HepG2 (cell line): ENCODE results near the gene NECTIN2. TPM values are rescaled to one million over a fixed set of nuclear protein-coding genes. Genes with fewer than 3 reads are reported as not detected.

ENCODE experiments used
- ATAC-seq: fragments of 200-7000 bp; cut with Tn5 transposase; 3 replicates; pipeline ENCODE4 v1.9.1; 2020; ENCODE audit warnings: mild to moderate bottlenecking, moderate library complexity
- BruUV-seq: library from RNA; stranded (reverse); fragments of 400-500 nt; replicated peaks from 2 replicates; lab custom pipeline; 2021; lab: Mats Ljungman, UMichigan
- CTCF ChIA-PET: fragments of 300-600 bp; formaldehyde crosslinking; extraction: SDS; loops from one replicate; lab custom pipeline; 2021; ENCODE audit warnings: low total read pairs, inconsistent platforms, low intra/inter-chr PET ratio; lab: Yijun Ruan, JAX
- POLR2A ChIA-PET: fragments of 350-600 bp; sonication (Branson Sonifier 250); formaldehyde crosslinking; loops from one replicate; lab custom pipeline; 2020; ENCODE audit warnings: antibody characterized with exemption, inconsistent platforms; lab: Yijun Ruan, JAX
- DNase-seq: peaks from one replicate; pipeline ENCODE4 v3.0.0-alpha.2; 2015; ENCODE audit warnings: low spot score
- FAIRE-seq: peaks from 3 replicates; lab custom pipeline; 2011; peaks lifted over from hg19 to GRCh38; lab: Jason Lieb, UNC
- H2AFZ ChIP-seq: one replicate; pipeline ENCODE4 v1.6.1; 2011; ENCODE audit warnings: low read length, inconsistent platforms
- H3K27ac ChIP-seq: fragments of 300-600 bp; 3 replicates; pipeline ENCODE4 v1.8.0; 2011; ENCODE audit warnings: mixed run types, mild to moderate bottlenecking, mixed read lengths, low read length, inconsistent platforms; ENCODE audit not compliant: insufficient read depth; ENCODE audit errors: extremely low read length
- H3K27me3 ChIP-seq, 2 experiments: fragments of 200-600 bp in 1 of 2; 2 replicates in 1 of 2; 3 replicates in 1 of 2; pipeline versions ENCODE4 v1.6.0 to v1.8.0; 2011; ENCODE audit warnings: low read length in 2 of 2, mild to moderate bottlenecking in 2 of 2, moderate library complexity in 2 of 2, inconsistent platforms in 1 of 2; ENCODE audit not compliant: insufficient read depth in 2 of 2, control insufficient read depth in 1 of 2
- H3K36me3 ChIP-seq, 2 experiments: fragments of 200-600 bp in 1 of 2; replicated peaks in 1 of 2; 2 replicates in 1 of 2; 3 replicates in 1 of 2; pipeline versions ENCODE4 v1.5.1 to v1.8.0; 2011; ENCODE audit warnings: low read length in 2 of 2, inconsistent platforms in 1 of 2; ENCODE audit not compliant: insufficient read depth in 2 of 2, control insufficient read depth in 1 of 2
- H3K4me1 ChIP-seq: 2 replicates; pipeline ENCODE4 v1.5.1; 2012; ENCODE audit warnings: low read length, inconsistent platforms; ENCODE audit not compliant: insufficient read depth
- H3K4me2 ChIP-seq: 2 replicates; pipeline ENCODE4 v1.6.0; 2011; ENCODE audit warnings: low read depth, low read length, inconsistent platforms
- H3K4me3 ChIP-seq, 3 experiments: fragments of 200-600 bp in 1 of 3; sonication (generic), shearing (Covaris generic) in 1 of 3; replicated peaks in 1 of 3; 2 replicates each; pipeline ENCODE4 v1.5.1; 2011 to 2016; ENCODE audit warnings: low read length in 3 of 3, inconsistent platforms in 2 of 3, low read depth in 2 of 3, mild to moderate bottlenecking in 2 of 3, control low read depth in 1 of 3, mixed read lengths in 1 of 3; ENCODE audit not compliant: insufficient read depth in 1 of 3
- H3K79me2 ChIP-seq: one replicate; pipeline ENCODE4 v1.6.1; 2011; ENCODE audit warnings: low read length, inconsistent platforms; ENCODE audit not compliant: insufficient read depth
- H3K9ac ChIP-seq: 2 replicates; pipeline ENCODE4 v1.6.0; 2011; ENCODE audit warnings: mild to moderate bottlenecking, low read depth, low read length, inconsistent platforms; ENCODE audit not compliant: insufficient read depth
- H3K9me3 ChIP-seq: 2 replicates; pipeline ENCODE4 v1.5.1; 2012; ENCODE audit warnings: mild to moderate bottlenecking, low read length
- H4K20me1 ChIP-seq: 2 replicates; pipeline ENCODE4 v1.6.0; 2011; ENCODE audit warnings: inconsistent platforms, mild to moderate bottlenecking, low read length, moderate library complexity; ENCODE audit not compliant: insufficient read depth
- ASH2L ChIP-seq: fragments of 300-600, 200-600 bp; sonication (generic); IDR thresholded peaks from 2 replicates; pipeline ENCODE4 v1.7.0; 2017; ENCODE audit warnings: low read depth, mild to moderate bottlenecking, moderate library complexity, mixed read lengths, low read length; ENCODE audit not compliant: insufficient read length
- ESRRA ChIP-seq: sonication (generic); formaldehyde crosslinking; IDR thresholded peaks from 2 replicates; pipeline ENCODE4 v1.5.1; 2020; ENCODE audit warnings: mild to moderate bottlenecking, low read depth, missing genetic modification reagents
- GPN1 ChIP-seq: sonication (generic); formaldehyde crosslinking; IDR thresholded peaks from 2 replicates; pipeline ENCODE4 v1.5.1; 2020; ENCODE audit warnings: missing genetic modification reagents, borderline replicate concordance
- KLF6 ChIP-seq: IDR thresholded peaks from 2 replicates; pipeline ENCODE4 v1.8.0; 2016; ENCODE audit warnings: missing biosample characterization, missing genetic modification reagents
- PHF8 ChIP-seq: sonication (generic); formaldehyde crosslinking; IDR thresholded peaks from 2 replicates; pipeline ENCODE4 v1.5.0; 2020; ENCODE audit warnings: missing genetic modification reagents
- SALL1 ChIP-seq: sonication (generic); formaldehyde crosslinking; IDR thresholded peaks from 2 replicates; pipeline ENCODE4 v1.8.0; 2022; ENCODE audit warnings: mild to moderate bottlenecking, missing genetic modification reagents
- WIZ ChIP-seq: sonication (generic); formaldehyde crosslinking; IDR thresholded peaks from 2 replicates; pipeline ENCODE4 v1.5.1; 2020; ENCODE audit warnings: mild to moderate bottlenecking, missing genetic modification reagents
- YY1 ChIP-seq: IDR thresholded peaks from 2 replicates; pipeline ENCODE4 v1.6.1; 2011; ENCODE audit warnings: low read length, low read depth, moderate library complexity, mild to moderate bottlenecking; ENCODE audit not compliant: insufficient read depth, insufficient replicate concordance
- ZIK1 ChIP-seq: sonication (generic); formaldehyde crosslinking; IDR thresholded peaks from 2 replicates; pipeline ENCODE4 v1.5.0; 2020; ENCODE audit warnings: mild to moderate bottlenecking, low read depth, missing genetic modification reagents, borderline replicate concordance
- ZNF12 ChIP-seq: sonication (generic); formaldehyde crosslinking; IDR thresholded peaks from 2 replicates; pipeline ENCODE4 v1.5.0; 2020; ENCODE audit warnings: missing genetic modification reagents
- WGBS: methylation state at CpG from one replicate; pipeline ENCODE4 v1.1.6; 2017; ENCODE audit warnings: low lambda C conversion rate; 5-methylcytosine and 5-hydroxymethylcytosine counted together
- in situ Hi-C: cut with HindIII; loops from 2 replicates; pipeline ENCODE4 v1.10.0; 2017; ENCODE audit warnings: low pct_unique_long_range_greater_than_20kb; ENCODE audit not compliant: extremely low pct_ligation_motif_present
- intact Hi-C: fragments of 100-400 bp; cut with micrococcal nuclease; formaldehyde crosslinking; loops from one replicate; pipeline ENCODE4 v1.10.0; 2022; ENCODE audit not compliant: unreplicated experiment
- polyA plus RNA-seq, 8 experiments: library from polyadenylated mRNA; depleted of rRNA in 3 of 8; stranded (reverse) in 7 of 8; unstranded in 1 of 8; fragments of >200 nt; fragmentation: Illumina TruSeq in 4 of 8; extraction: Trizol in 4 of 8; gene quantifications; 2 replicates each; pipeline versions ENCODE4 v1.2.1 to v1.2.3, GENCODE V29; 2011 to 2016; ENCODE audit warnings: low read depth in 4 of 8, missing spikeins in 1 of 8, mixed read lengths in 1 of 8; ENCODE audit not compliant: insufficient read depth in 1 of 8
- total RNA-seq, 5 experiments: library from RNA; depleted of rRNA; stranded (reverse); fragments of >200 nt; fragmentation: Illumina TruSeq; extraction: Trizol; gene quantifications; 2 replicates each; pipeline ENCODE4 v1.2.3, GENCODE V29; 2016; ENCODE audit warnings: low read depth in 1 of 5
- TF ChIP-seq, protein P1 (sequence below): sonication (generic); formaldehyde crosslinking; IDR thresholded peaks from 2 replicates; pipeline ENCODE4 v1.8.1; 2023; ENCODE audit warnings: mild to moderate bottlenecking, missing genetic modification reagents
- TF ChIP-seq, protein P2 (sequence below): sonication (generic); formaldehyde crosslinking; conservative IDR thresholded peaks from 2 replicates; pipeline ENCODE4 v1.4.0; 2020; ENCODE audit warnings: missing genetic modification reagents
- TF ChIP-seq, protein P3 (sequence below): IDR thresholded peaks from 2 replicates; pipeline ENCODE4 v1.6.1; 2016; ENCODE audit warnings: missing genetic modification reagents, missing compliant biosample characterization
- TF ChIP-seq, protein P4 (sequence below): sonication (generic); formaldehyde crosslinking; IDR thresholded peaks from 2 replicates; pipeline ENCODE4 v1.4.0; 2020; ENCODE audit warnings: missing genetic modification reagents, low read depth, mild to moderate bottlenecking, borderline replicate concordance

NECTIN2 gene
- total and polyA plus RNA-seq, 2 of the 13 experiments (the other 11 are each of a cell fraction or from before 2014, with no cell fraction given) = 75.4 to 114 TPM

- intact Hi-C loops = loop anchor here (1.0 to 5.0 kb wide), 3 partner anchors 24 to 37 kb away; no protein-coding TSS in a partner anchor
- ATAC-seq = peak; percentile 79
- 0 out of 2 replicates have a peak, but pooled peaks have one; percentile 29 for TF ChIP-seq KLF6 (CRISPR knock-in tag)
- no peak for TF ChIP-seq ZIK1
- TF ChIP-seq ZNF12 (CRISPR knock-in tag) = 0 out of 2 replicates have a peak, but pooled peaks have one; percentile 30
- TF ChIP-seq, protein P1, sequence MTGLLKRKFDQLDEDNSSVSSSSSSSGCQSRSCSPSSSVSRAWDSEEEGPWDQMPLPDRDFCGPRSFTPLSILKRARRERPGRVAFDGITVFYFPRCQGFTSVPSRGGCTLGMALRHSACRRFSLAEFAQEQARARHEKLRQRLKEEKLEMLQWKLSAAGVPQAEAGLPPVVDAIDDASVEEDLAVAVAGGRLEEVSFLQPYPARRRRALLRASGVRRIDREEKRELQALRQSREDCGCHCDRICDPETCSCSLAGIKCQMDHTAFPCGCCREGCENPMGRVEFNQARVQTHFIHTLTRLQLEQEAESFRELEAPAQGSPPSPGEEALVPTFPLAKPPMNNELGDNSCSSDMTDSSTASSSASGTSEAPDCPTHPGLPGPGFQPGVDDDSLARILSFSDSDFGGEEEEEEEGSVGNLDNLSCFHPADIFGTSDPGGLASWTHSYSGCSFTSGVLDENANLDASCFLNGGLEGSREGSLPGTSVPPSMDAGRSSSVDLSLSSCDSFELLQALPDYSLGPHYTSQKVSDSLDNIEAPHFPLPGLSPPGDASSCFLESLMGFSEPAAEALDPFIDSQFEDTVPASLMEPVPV = 0 out of 2 replicates have a peak, but pooled peaks have one; percentile 40
- TF ChIP-seq, protein P2, sequence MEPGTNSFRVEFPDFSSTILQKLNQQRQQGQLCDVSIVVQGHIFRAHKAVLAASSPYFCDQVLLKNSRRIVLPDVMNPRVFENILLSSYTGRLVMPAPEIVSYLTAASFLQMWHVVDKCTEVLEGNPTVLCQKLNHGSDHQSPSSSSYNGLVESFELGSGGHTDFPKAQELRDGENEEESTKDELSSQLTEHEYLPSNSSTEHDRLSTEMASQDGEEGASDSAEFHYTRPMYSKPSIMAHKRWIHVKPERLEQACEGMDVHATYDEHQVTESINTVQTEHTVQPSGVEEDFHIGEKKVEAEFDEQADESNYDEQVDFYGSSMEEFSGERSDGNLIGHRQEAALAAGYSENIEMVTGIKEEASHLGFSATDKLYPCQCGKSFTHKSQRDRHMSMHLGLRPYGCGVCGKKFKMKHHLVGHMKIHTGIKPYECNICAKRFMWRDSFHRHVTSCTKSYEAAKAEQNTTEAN (CRISPR knock-in tag) = peak; percentile 45; the same call in 1 of the 2 replicates
- TF ChIP-seq, protein P3, sequence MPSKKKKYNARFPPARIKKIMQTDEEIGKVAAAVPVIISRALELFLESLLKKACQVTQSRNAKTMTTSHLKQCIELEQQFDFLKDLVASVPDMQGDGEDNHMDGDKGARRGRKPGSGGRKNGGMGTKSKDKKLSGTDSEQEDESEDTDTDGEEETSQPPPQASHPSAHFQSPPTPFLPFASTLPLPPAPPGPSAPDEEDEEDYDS (CRISPR knock-in tag) = 0 out of 2 replicates have a peak, but pooled peaks have one; percentile 25
- peak; percentile 51 for TF ChIP-seq PHF8 (CRISPR knock-in tag)
- TF ChIP-seq GPN1 = no peak
- no peak; the same call in 1 of the 2 replicates for TF ChIP-seq WIZ
- peak; percentile 52 for TF ChIP-seq YY1
- TF ChIP-seq ASH2L = peak; percentile 26
- peak; percentile 40; the same call in 1 of the 2 replicates for TF ChIP-seq SALL1
- TF ChIP-seq, protein P4, sequence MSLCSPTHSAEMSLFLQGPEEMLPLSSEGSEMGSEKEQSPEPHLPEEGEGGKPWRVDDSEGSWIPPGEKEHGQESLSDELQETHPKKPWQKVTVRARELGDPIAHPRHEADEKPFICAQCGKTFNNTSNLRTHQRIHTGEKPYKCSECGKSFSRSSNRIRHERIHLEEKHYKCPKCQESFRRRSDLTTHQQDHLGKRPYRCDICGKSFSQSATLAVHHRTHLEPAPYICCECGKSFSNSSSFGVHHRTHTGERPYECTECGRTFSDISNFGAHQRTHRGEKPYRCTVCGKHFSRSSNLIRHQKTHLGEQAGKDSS = peak; percentile 77; the same call in 1 of the 2 replicates
- 0 out of 2 replicates have a peak, but pooled peaks have one; percentile 48 for TF ChIP-seq ESRRA (CRISPR knock-in tag)
These were observed 37.4 kb upstream of the NECTIN2 start, which contains the start of gene BCAM for GRCh38 chr19:44808463-44809371. BCAM (plus strand) TSS chr19:44809103; CDS start chr19:44809125, 22 bp downstream.

More at GRCh38 chr19:44808463-44809371, 37.4 kb upstream of the NECTIN2 start, which contains the start of gene BCAM:
- ChIA-PET CTCF (interaction anchor here (1.1 to 2.7 kb wide), 3 partner anchors 24 to 37 kb away, joined by 3 to 28 read pairs (median 4); partner anchors contain the start of gene NECTIN2), POLR2A (interaction anchor here (0.6 to 4.0 kb wide), 15 partner anchors 11 to 153 kb away, joined by 3 to 76 read pairs (median 4); partner anchors contain the start of genes APOE and NECTIN2)
- no peaks in the 10 kb centered on the region; a peak in 1 of 5 replicates for H3K27me3 ChIP-seq
- DNase-seq (peak; percentile 65), FAIRE-seq (no peak)
- H3K4me2 ChIP-seq = peak within 1 kb of the TSS; percentile 96
- peak within 1 kb of the TSS; percentile 87 for H3K27ac ChIP-seq
- WGBS = under 1% methylated on average over 10 of the region's 59 CpGs
- peak within 1 kb of the TSS; percentile 65 to 99 (median 94) for H3K4me3 ChIP-seq
- H4K20me1 ChIP-seq = 0 out of 2 replicates have a peak, but pooled peaks cover 6% of the 10 kb centered on the region
- H3K36me3 ChIP-seq = peaks cover 4 to 14% of the 10 kb centered on the region in 2 experiments
- in situ Hi-C loops = no loop called here
- BruUV-seq = TSS peak; percentile 87
- no peak within 1 kb of the TSS for H2AFZ ChIP-seq
- no peaks in the 10 kb centered on the region for H3K9me3 ChIP-seq
- H3K4me1 ChIP-seq = peaks cover 64% of the 10 kb centered on the region
- peak within 1 kb of the TSS; percentile 87 for H3K9ac ChIP-seq
- H3K79me2 ChIP-seq = peaks cover 21% of the 10 kb centered on the region
